Activated CD8-positive, alpha-beta memory T cell treated with anti-CD3 and anti-CD28 coated beads for 4 hours (primary cell): ENCODE measurements around the gene ANXA7.
"Not testable (repeated sequence)": the region's sequence is repeated elsewhere in the genome, so short reads cannot be mapped to it uniquely, and the experiment has no call there.

Source experiments
- DNase-seq, 2 donors: peaks; one replicate each; pipeline ENCODE4 v3.0.0-alpha.2; 2020; ENCODE audit warnings: low read depth in 2 of 2

Gene ANXA7

GRCh38 chr10:73408061-73408460, 5.8 kb downstream of the ANXA7 start:
- DNase-seq, result no peak

- no peak for DNase-seq
These were observed 6.4 kb downstream of the ANXA7 start for GRCh38 chr10:73407495-73407894.

GRCh38 chr10:73406846-73407245, 7.0 kb downstream of the ANXA7 start:
- DNase-seq, result no peak

- no peak for DNase-seq
These were observed 8.3 kb downstream of the ANXA7 start for GRCh38 chr10:73405556-73405955.

- no peak for DNase-seq
These were observed 9.2 kb downstream of the ANXA7 start for GRCh38 chr10:73404690-73405089.

- no peak for DNase-seq
These were observed 12.2 kb downstream of the ANXA7 start for GRCh38 chr10:73401636-73402035.

- DNase-seq, result no peak
These were observed 14.8 kb downstream of the ANXA7 start for GRCh38 chr10:73399063-73399462.

DNA sequence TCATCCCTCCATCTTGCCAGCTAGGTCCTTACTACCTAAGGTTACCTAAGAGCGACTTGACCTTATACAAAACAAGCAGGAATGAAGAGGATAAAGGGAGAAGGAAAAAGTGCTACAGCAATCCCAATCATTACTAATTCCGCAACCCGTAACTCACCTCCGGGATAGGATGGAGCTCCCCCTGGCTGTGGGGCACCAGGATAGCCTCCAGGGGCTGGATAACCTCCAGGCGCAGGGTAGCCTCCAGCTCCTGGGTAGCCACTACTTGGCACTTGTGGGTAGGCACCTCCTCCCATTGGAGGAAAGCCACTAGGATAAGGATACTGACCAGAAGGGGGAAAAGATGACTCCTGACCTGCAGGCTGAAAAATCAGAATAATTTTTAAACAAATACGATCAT, 15.8 kb downstream of the ANXA7 start:
- no peak for DNase-seq

GRCh38 chr10:73394325-73394724, 19.5 kb downstream of the ANXA7 start:
- DNase-seq, result not testable (repeated sequence)

- no peak for DNase-seq
These were observed 25.6 kb downstream of the ANXA7 start for GRCh38 chr10:73388228-73388627.

DNA sequence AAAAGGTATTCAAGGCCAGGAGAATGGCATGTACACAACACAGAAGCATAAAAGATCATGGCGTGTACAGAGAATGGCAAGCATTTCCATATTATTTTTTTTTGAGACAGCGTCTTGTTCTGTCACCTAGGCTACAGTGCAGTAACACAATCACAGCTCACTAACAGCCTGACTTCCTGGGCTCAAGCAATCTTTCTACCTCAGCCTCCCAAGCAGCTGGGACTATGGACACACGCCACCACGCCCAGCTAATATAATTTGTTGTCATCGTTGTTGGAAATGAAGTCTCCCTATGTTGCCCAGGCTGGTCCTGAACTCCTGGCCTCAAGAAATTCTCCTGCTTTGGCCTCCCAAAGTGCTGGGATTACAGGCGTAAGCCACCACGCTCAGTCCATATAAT, 27.3 kb downstream of the ANXA7 start:
- no peak for DNase-seq

DNA sequence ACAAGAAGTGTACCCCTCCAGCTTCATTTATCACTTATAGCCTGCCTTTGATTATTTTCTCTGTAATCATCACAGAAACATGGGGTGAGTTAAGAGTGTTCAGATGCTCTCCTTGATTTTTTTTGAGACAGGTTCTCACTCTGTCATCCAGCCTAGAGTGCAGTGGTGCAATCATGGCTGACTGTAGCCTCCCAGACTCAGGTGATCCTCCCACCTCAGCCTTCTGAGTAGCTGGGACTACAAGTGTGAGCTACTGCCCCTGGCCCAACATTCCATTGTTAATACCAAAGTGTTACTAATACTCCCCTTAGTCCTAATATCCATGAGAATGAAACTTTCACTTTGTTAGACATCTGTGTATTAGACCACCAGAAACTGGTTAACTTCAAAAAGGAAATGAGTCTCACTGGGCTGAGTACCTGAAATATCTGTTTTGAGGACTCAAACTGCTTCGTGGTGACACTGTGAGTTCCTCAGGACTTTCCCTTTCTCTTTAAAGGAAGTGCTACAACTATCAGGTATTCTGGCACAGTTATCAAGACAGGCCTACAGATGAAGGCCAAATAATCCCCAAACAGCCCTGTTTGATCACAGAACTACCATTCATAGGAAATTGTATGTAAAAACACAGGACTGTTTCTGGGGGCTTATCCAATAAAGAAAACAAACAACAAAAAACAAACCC, 34.7 kb downstream of the ANXA7 start:
- DNase-seq, result no peak

DNA sequence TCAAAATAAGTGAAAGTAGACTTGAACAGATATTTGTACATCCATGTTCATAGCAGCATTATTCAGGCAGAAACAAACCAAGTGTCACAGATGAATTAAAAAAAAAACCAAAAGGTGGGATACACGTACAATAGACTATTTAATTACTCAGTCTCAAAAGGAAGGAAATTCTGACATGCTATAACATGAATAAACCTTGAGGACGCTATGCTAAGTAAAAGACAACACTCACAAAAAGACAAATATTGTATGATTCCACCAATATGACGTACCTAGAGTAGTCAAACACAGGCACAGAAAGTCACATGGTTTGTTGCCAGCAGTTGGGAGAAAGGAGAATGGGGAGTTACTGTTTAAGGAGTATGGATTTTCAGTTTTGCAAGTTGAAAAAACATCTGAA, 37.2 kb downstream of the ANXA7 start:
- DNase-seq, result no peak

GRCh38 chr10:73368238-73368637, 45.6 kb downstream of the ANXA7 start:
- DNase-seq, result no peak

- DNase-seq, result no peak
These were observed 47.2 kb downstream of the ANXA7 start for GRCh38 chr10:73366381-73367298.

- no peak for DNase-seq
These were observed 48.9 kb downstream of the ANXA7 start for GRCh38 chr10:73364964-73365363.

DNA sequence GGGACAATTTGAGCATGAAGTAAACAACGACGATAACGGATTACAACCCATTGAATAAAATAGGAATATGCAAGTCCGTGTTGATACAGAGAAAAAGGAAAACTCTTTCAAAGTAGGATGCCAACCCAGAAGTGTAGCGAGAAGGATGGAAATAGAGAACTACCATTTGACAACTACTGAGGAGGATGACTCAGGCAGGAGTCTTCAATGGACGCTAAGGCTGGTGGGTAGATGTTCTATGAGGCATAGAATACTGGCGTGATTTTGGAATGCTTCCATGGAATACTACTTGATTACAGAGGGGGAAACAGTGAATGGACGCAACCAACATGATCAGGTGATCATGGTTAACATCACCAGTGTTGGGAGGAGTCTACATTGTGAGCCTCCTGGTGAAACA, 54.4 kb downstream of the ANXA7 start:
- no peak for DNase-seq

DNA sequence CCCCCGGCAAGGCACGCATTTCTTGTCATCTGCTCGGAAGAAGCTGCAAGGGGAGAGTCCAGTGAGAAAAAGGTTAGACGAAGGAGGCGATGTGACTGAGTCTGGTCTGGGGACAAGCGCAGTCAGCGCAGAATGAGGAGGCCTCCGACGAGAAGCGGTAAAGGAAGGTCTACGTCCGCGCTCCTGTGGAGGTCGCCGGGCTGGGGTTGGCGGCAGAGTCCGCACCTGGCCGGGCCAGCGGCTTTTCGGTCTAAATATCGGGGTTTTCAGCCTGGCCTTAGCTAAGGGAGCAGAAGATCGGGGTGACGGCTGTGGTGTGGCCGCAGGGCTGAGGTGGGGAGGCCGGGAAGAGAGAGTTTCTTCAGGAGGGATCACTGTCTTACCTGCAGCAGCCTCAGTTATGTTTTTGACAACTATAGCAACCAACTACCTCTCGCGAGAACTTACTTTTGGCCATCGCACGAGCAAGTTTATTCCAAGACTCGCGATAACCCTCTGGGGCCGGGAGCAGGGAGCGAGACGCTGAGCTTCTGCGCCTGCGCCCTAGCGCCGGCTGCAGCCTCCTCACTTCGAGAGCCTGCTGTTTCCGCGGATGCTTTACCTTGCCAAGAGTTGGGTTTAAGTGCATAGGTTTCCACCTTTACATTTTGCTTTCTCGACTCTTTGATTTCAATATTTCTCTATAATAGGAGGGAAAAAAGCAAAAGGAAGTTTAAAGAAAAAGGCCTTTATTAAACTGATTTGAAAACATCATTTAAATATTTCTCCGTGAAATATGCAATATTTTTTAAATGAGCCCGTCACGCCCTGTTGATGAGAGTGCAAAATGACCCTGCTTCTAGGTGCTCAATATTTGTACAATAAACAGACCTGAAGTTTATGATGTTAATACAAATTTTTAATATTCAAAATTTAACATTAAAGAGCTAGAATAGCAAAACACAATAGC, 55.3 kb downstream of the ANXA7 start, which contains the start of gene CFAP70:
Gene CFAP70 (minus strand): TSS at position 534 of the 949 bp plus-strand sequence. CDS start 4,068 bp downstream, outside the sequence.
- DNase-seq, result peak; percentile 82

- no peak for DNase-seq
These were observed 56.0 kb downstream of the ANXA7 start for GRCh38 chr10:73357821-73358220.

- no peak for DNase-seq
These were observed 56.7 kb downstream of the ANXA7 start for GRCh38 chr10:73357166-73357565.

GRCh38 chr10:73344269-73344668, 69.6 kb downstream of the ANXA7 start:
- no peak for DNase-seq

- DNase-seq, result no peak
These were observed 73.7 kb downstream of the ANXA7 start for GRCh38 chr10:73340121-73340520.
